GM21576 (cell line): Measurements from ENCODE around the gene KLF18.
"Not testable (repeated sequence)": the region's sequence is repeated elsewhere in the genome, so short reads cannot be mapped to it uniquely, and the experiment has no call there.

ENCODE experiments used
- ATAC-seq: cut with Tn5 transposase; IDR thresholded peaks from one replicate; pipeline ENCODE4 v1.9.1; 2021; ENCODE audit warnings: mild to moderate bottlenecking, moderate library complexity; ENCODE audit not compliant: unreplicated experiment

Gene KLF18

DNA sequence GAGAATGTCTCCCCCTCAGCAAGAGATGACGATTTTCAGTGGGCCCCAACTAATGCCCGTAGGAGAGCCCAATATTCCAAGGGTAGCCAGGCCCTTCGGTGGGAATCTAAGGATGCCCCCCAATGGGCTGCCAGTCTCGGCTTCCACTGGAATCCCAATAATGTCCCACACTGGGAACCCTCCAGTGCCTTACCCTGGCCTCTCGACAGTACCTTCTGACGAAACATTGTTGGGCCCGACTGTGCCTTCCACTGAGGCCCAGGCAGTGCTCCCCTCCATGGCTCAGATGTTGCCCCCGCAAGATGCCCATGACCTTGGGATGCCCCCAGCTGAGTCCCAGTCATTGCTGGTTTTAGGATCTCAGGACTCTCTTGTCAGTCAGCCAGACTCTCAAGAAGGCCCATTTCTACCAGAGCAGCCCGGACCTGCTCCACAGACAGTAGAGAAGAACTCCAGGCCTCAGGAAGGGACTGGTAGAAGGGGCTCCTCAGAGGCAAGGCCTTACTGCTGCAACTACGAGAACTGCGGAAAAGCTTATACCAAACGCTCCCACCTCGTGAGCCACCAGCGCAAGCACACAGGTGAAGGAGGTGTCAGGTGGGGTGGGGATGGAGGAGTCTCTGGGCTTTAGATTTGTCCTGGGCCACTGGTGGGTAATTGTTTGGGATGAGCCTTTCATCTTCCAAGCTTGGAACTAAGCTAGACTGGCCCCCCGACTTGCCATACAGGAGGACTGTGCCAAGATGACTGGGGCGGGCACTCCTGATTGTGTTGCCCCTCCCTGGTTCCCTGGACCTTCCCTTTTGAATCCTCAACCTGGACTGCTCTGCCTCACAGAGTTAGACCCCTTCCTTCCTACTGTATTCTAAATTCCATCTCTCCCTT, 11.6 kb downstream of the KLF18 start:
- ATAC-seq: no peak

- no peak for ATAC-seq
Measured at GRCh38 chr1:44120398-44120949, 21.0 kb downstream of the KLF18 start.

- ATAC-seq: no peak
Measured at GRCh38 chr1:44119525-44119924, 21.9 kb downstream of the KLF18 start.

DNA sequence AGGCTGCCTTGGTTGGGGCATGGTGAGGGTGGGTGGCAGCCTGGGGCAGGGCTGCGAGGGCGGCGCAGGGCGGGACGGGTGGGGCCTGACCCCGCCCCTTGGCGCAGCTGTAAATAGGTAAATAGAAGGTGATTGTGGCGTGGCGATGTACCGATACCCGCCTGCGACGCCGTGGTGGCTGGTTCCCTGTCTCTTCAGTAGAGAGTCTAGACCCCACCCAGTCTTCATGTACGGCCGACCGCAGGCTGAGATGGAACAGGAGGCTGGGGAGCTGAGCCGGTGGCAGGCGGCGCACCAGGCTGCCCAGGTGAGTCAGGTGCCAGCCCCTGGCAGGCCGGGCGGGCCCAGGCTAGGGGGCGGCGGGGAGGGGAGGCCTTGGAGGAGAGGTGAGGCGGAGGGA, 22.7 kb downstream of the KLF18 start, which contains the start of gene KLF17:
Gene KLF17, plus strand, starts transcription at position 140 of the 400 bp plus-strand sequence. Its CDS starts 87 bp downstream, at position 227.
- no peak for ATAC-seq

DNA sequence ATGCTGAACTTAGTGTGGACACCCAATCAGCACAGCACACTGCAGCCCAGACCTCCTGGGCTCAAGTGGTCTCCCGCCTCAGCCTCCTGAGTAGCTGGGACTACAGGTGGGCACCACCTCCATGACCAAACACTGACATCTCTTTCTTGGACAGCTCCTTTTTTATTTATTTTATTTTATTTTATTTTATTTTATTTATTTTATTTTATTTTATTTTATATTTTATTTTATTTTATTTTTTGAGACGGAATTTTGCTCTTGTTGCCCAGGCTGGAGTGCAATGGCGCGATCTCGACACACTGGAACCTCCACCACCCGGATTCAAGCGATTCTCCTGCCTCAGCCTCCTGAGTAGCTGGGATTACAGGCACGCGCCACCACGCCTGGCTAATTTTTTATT, 24.2 kb downstream of the KLF18 start:
- not testable (repeated sequence) for ATAC-seq

DNA sequence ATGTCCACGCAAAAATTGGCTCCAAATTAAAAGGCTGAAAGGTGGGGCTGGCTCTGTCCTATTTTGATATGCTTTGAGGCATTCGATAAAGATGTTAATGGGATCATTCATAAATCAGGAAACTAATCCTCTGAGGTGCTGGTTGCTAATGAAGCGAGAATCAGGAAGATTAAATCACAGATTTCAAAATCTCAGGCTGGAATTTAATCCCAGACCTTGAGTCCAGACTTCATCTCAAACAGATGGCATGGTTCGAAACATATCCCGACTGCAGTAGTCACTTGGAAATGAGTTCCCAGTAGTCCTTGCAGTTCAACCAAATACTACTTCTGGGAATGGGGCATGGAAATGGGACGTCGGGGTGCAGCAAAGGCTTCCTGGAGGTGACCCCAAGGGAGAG, 27.3 kb downstream of the KLF18 start:
- ATAC-seq: no peak

DNA sequence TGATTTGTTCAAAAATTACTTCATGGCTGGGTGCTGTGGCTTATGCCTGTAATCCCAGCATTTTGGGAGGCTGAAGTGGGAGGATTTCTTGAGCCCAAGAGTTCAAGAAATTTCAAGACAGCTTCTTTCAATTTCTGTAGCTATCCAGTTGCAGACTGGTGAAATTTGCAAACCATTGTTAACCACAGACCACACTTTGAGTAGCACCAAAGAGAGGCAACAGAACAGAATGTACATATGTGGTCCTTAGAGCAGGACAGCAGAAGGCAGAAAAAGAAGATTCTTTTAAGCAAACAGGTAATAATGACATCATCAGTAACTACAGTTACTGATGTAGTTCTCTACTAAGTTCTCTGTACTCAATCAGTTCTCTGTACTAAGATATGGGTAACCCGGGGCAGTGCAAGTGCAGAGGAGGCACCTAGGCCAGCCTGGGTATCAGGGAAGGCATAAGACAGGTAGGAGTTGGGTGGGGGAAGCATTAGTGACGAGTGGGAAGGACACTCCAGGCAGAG, 28.3 kb downstream of the KLF18 start:
- ATAC-seq: no peak

DNA sequence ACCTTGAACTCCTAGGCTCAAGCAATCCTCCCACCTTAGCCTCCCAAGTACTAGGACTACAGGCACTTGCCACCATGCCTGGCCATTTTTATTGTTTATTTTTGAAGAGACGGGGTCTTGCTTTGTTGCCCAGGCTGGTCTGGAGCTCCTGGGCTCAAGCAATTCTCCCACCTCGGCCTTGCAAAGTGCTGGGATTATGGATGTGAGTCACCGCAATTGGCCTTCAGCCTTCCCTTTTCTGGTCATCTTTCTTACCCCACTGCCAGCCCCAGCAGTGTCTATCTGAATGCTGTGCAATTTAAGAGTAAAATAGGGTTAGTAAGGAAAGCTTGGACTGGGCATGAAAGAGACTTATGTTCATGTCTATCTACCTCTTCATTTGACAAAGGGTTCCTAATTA, 28.9 kb downstream of the KLF18 start:
- no peak for ATAC-seq

- no peak for ATAC-seq
Measured at GRCh38 chr1:44111861-44112260, 29.6 kb downstream of the KLF18 start.

- no peak for ATAC-seq
Measured at GRCh38 chr1:44110916-44111315, 30.5 kb downstream of the KLF18 start.

GRCh38 chr1:44108971-44109370, 32.5 kb downstream of the KLF18 start:
- no peak for ATAC-seq

DNA sequence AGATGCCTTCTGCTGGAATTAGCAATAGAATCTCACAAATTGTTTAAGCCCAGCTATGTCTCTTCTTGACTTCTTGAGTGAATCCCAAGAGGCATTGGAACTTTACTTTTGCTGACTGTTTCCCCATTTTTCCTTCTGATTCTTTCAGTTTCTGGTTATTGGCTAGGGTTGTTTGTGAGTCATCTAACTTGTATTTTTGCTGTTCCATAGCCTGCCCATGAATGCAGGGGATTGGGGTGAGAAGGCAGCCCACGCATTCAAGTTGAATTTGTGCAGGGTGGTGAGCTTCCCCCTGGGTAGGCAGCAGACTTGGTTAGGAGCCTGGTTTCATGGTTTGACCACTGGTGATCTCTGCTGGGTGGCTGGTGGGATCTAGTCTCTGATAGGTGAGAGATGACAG, 33.2 kb downstream of the KLF18 start:
- no peak for ATAC-seq

- no peak for ATAC-seq
Measured at GRCh38 chr1:44105810-44106209, 35.6 kb downstream of the KLF18 start.

DNA sequence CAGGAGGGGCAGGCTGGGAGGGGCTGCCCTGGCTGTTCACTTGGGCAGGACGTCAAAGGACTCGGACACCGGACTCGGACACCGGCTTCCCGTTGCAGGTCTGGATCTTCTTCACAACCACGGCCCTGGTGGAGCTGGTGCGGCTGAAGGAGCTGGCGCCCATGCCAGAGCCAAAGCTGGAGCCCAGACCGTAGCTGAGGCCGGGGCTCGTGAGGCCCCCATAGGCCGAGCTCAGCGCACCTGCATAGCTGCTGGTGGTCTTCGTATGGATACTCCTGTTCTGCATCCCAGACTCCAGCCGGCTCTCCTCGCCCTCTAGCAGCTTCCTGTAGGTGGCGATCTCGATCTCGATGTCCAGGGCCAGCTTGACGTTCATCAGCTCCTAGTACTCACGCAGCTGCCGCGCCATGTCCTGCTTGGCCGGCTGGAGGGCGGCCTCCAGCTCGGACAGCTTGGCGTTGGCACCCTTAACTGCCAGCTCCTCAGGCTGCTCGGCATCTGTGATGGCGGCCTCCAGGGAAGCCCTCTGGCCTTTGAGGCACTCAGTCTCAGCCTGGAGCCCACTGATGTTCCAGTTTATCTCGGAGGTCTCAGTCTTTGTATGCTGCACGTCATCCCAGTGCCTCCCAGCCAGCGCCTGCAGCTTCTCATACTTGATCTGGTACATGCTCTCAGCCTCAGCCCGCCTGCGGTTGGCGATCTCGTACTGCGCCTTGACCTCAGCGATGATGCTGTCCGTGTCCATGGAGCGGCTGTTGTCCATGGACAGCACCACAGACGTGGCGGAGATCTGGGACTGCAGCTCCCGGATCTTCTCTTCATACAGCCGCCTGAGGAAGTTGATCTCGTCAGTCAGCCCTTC, 37.9 kb downstream of the KLF18 start:
- ATAC-seq: no peak

- no peak for ATAC-seq
Measured at GRCh38 chr1:44101328-44101727, 40.1 kb downstream of the KLF18 start.

GRCh38 chr1:44100183-44100868, 41.1 kb downstream of the KLF18 start:
- ATAC-seq: no peak

- ATAC-seq: no peak
Measured at GRCh38 chr1:44094047-44094446, 47.4 kb downstream of the KLF18 start.

- ATAC-seq: no peak
Measured at GRCh38 chr1:44090429-44091252, 50.8 kb downstream of the KLF18 start.

GRCh38 chr1:44089371-44090048, 51.9 kb downstream of the KLF18 start:
- ATAC-seq: no peak
